Muscle of back (tissue), 11 donors: Measurements from ENCODE around the gene RWDD1. TPM values are rescaled to one million over a fixed set of nuclear protein-coding genes. Genes with fewer than 3 reads are reported as not detected.
"Not testable (repeated sequence)": the region's sequence is repeated elsewhere in the genome, so short reads cannot be mapped to it uniquely, and the experiment has no call there.

Experiments used
- DNase-seq, 3 donors: peaks; one replicate each; pipeline versions ENCODE4 v3.0.0 to v3.0.0-alpha.2; 2013
- polyA plus RNA-seq, 10 donors: library from polyadenylated mRNA; unstranded; fragments of 120-200 nt; gene quantifications; one replicate each; pipeline ENCODE4 v1.2.1, GENCODE V29; 2013; ENCODE audit not compliant: insufficient read length in 10 of 10

RWDD1 gene
- polyA plus RNA-seq, 10 donors = 44.3 to 69.6 (median 57.9) TPM

- not testable (repeated sequence) for DNase-seq
Measured at GRCh38 chr6:116603916-116604315, 32.6 kb downstream of the RWDD1 start.

DNA sequence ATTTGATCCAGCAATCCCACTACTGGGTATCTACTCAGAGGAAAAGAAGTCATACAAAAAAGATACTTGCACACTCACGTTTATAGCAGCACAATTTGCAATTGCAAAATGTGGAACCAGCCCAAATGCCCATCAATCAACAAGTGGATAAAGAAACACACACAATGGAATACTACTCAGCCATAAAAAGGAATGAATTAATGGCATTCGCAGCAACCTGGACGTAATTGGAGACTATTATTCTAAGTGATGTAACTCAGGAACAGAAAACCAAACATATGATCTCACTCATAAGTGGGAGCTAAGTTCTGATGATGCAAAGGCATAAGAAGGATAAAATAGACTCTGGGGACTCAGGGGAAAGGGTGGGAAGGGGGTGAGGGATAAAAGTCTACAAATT, 33.6 kb downstream of the RWDD1 start:
- DNase-seq = not testable (repeated sequence)

DNA sequence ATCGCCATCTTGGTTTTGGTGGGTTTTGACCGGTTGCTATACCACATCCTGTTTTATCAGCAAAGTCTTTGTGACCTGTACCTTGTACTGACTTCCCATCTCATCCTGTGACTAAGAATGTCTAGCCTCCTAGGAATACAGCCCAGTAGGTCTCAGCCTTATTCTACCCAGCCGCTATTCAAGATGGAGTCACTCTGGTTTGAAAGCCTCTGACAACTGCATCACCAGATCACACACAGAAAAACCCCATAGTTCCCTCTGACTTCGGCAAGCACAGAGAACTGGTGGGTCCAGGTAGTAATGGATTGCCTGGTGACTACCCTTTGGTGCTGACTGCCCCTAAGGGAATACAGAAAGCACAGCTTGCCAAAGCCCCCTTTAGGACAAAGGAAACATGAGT, 34.6 kb downstream of the RWDD1 start:
- no peak for DNase-seq

DNA sequence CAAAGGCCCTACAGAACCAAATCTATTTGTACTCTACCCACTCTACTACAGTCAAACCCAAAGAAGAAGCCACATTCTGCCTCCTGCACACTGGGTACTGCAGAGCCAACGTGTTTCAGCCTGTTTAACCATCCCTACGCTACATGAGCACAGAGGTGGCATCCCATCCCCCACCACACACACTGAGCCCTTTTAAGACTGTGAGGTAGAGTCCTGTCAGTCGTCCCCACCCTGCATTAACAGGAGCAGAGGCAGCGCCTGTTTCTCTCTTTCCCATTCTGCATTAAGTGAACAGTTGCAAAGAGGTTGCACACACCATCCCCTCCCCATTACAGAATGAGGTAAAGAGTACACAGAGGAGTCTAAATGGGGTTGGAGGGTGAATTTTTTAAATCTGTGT, 39.8 kb downstream of the RWDD1 start:
- DNase-seq = no peak

DNA sequence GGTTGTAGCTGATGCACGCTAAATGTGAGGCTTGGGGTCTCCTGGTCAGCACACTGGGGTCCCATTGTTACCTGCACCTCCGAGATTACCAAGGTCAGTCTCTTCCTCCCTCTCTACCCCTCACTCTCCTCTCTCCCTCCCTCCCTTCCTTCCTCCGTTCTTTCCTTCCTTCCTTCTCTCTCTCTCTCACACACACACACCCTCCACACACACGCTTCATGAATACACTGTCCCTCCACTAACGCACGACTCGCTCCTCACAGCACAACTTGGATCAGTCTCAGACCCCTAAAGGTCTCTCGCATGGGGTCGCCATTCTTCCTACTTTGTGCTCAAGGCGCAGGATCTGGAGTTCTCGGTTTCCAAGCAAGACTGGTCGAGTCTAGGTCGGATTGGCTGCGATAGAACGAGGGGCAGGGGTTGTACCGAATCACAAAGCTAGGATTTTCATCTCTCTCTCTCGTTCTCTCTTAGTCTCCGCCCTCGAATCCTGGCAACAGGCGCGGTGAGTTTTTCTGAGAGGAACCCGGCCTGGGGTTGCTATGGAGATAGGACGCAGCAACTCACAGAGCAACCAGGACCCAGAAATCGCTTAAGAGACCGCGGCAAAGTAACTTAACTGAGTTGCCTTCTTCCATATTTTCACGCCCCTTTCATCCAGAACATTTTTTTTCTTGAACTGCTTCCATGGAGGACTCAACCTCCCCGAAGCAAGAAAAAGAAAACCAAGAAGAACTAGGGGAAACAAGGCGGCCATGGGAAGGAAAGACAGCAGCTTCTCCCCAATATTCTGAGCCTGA, 44.8 kb downstream of the RWDD1 start, which contains the start of gene RSPH4A:
Gene RSPH4A (plus strand): TSS at position 543 of the 800 bp plus-strand sequence. CDS start 145 bp downstream, at position 688.
- peak; percentile 95 to 98 (median 95) for DNase-seq

DNA sequence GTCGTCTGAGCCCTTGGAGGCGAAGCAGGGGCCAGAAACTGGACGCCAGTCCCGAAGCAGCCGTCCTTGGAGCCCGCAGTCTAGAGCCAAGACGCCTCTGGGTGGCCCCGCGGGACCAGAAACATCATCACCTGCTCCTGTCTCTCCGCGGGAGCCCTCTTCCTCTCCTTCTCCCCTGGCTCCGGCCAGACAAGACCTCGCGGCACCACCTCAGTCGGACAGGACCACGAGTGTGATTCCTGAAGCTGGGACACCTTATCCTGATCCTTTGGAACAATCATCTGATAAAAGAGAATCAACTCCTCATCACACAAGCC, 45.4 kb downstream of the RWDD1 start:
- no peak for DNase-seq

- no peak for DNase-seq
Measured at GRCh38 chr6:116624036-116624805, 52.9 kb downstream of the RWDD1 start.

DNA sequence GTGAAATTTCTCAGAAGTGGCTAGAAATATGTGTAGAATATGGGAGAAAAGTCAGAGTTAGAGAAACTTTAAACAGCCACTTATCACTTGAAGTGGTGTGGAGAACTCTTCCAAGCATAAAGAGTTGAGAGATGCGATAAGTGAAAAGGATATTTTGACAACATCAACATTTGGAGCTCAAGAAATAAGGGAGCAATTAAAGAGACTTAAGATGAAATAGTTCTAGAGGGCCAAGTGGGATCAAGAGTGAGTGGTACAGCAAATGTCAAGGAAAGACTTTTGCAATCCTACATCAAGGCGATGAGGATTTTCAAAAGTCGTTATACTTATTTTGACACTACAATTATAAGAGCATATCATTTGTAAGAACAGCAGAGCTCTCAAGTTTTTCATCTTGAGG, 54.6 kb downstream of the RWDD1 start:
- no peak for DNase-seq

- DNase-seq = peak in 1 of 3 donors; percentile 19
Measured at GRCh38 chr6:116629563-116629981, 58.3 kb downstream of the RWDD1 start.

DNA sequence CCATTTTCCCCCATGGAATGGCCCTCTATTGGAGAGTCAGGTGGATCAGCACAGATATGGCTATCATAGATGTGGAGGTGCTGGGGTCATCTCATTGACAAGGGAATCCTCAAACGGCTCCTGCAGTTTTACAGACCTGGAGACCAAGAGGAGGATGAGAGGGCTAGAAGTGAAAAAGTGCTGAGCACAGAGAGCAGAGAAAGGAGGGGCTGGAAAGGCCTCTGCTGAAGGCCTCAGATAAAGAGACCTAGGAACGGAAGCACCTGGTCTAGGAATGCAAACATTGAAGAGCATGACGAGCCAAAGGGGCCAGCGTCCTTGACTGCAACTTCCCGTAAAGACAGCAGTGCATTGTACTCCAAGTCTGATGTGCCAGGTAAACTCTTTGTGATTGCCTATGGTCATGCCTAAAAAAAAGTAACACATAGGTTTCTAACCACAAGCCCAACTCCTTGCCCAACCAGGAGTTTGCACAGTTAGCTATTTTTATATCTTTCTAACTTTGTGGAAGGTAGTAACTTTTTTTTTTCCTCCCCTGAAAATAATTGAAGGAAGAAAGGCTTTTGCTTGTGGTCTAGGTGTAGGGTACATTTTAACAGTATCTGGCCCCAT, 60.2 kb downstream of the RWDD1 start:
- peak in 1 of 3 donors; percentile 32 for DNase-seq

DNA sequence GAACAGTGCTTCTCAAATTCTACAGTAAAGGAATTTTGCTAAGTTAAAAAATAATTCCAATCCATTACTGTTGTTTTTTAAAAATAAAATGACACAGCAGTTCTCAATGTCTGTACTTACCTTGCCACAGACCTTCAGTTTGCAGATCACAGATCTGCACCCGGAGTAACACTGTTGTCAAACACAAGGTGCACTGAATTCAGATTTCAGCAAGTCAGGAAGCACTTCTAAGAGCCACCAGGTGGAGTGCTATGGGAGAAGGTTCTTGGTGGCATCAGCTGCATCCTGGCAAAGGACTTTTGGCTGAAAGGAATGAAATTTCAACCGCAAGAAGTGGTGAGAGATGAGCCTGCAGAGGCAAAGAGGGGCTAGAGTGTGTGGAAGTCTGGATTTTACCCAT, 62.4 kb downstream of the RWDD1 start:
- no peak for DNase-seq

Other genes with a start within 250 kb of the RWDD1 start
- gene DSE, start 200.6 kb upstream of the RWDD1 start, polyA plus RNA-seq = 10 to 100 TPM; 30.3 to 39.2 (median 33.1) TPM
- 1 to 10 TPM; 2.1 to 4.7 (median 4.0) TPM for gene CALHM6, start 110.1 kb upstream of the RWDD1 start, polyA plus RNA-seq
- gene CALHM5, start 59.9 kb upstream of the RWDD1 start, polyA plus RNA-seq = 1 to 10 TPM; 2.6 to 3.7 (median 3.1) TPM
- under 1 TPM in 5 of 10 donors, not detected in 5; 0.05 to 0.24 (median 0.11) TPM for gene TRAPPC3L, start 25.8 kb upstream of the RWDD1 start, polyA plus RNA-seq
- gene CALHM4, start 17.8 kb upstream of the RWDD1 start, polyA plus RNA-seq = under 1 TPM in 1 of 10 donors, not detected in 9; 0.16 TPM
- under 1 TPM; 0.29 to 0.91 (median 0.55) TPM for gene RSPH4A, start 45.0 kb downstream of the RWDD1 start, polyA plus RNA-seq
- 10 to 100 TPM in 4 of 10 donors, 1 to 10 TPM in 6; 6.6 to 11.4 (median 9.5) TPM for gene ZUP1, start 97.3 kb downstream of the RWDD1 start, polyA plus RNA-seq
- gene KPNA5, start 109.7 kb downstream of the RWDD1 start, polyA plus RNA-seq = 10 to 100 TPM in 8 of 10 donors, 1 to 10 TPM in 2; 8.3 to 15.2 (median 12.1) TPM
- 1 to 10 TPM; 5.0 to 9.4 (median 6.5) TPM for gene FAM162B, start 194.2 kb downstream of the RWDD1 start, polyA plus RNA-seq